Measurements from ENCODE around the gene GPR139. TPM values are rescaled to one million over a fixed set of nuclear protein-coding genes. Genes with fewer than 3 reads are reported as not detected.

The GPR139 gene
- total RNA-seq, 1 experiment from 2014 or later, result 0.22 TPM

GRCh38 chr16:20053336-20053735 is 20.4 kb downstream of the GPR139 start:
- no peak overlapping the region for H2BK20ac ChIP-seq (ENCODE audit: low read depth, low read length, poor library complexity, severe bottlenecking)
- no peaks in the 10 kb centered on the region for H3K79me2 ChIP-seq (ENCODE audit: insufficient read depth, low read length)
- no peak overlapping the region for H2BK12ac ChIP-seq (ENCODE audit: insufficient read length, low read depth, low read length)
- no peak overlapping the region for H2BK5ac ChIP-seq (ENCODE audit: insufficient read length, low read length)
- H3K27ac ChIP-seq (ENCODE audit: insufficient read length, low read depth, low read length), result no peak overlapping the region
- TF ChIP-seq CTCF (conservative IDR thresholded peaks at IDR 0.05), result no peak
- H3K23ac ChIP-seq (ENCODE audit: insufficient read length, low read depth, low read length), result no peak overlapping the region
- no peaks in the 10 kb centered on the region for H3K36me3 Mint-ChIP-seq (ENCODE audit: insufficient read depth in 1 of 3, low read depth in 3 of 3)
- no peaks in the 10 kb centered on the region for H3K23me2 ChIP-seq (ENCODE audit: insufficient read length, low read depth, low read length, poor library complexity, severe bottlenecking)
- no peak overlapping the region for H3K4me2 ChIP-seq (ENCODE audit: insufficient read depth, insufficient read length, low read length)
- no peaks in the 10 kb centered on the region; the same call in 1 of the 2 replicates for H3K4me1 ChIP-seq (ENCODE audit: insufficient read depth, low read length)
- no peaks in the 10 kb centered on the region for H3K9me3 ChIP-seq (ENCODE audit: control insufficient read depth, low read depth, low read length)
- no peak overlapping the region for H3K4me3 Mint-ChIP-seq
- H3T11ph ChIP-seq (ENCODE audit: low read length), result no peak overlapping the region
- no peak overlapping the region for H2BK120ac ChIP-seq (ENCODE audit: low read depth, low read length, poor library complexity, severe bottlenecking)
- no peaks in the 10 kb centered on the region for H3K79me1 ChIP-seq (ENCODE audit: insufficient read depth, low read depth, low read length, poor library complexity, severe bottlenecking)
- no peaks in the 10 kb centered on the region for H3K27me3 ChIP-seq (ENCODE audit: insufficient read depth, low read length)
- WGBS (ENCODE audit: extremely low coverage, insufficient read length, low lambda C conversion rate), result no CpG with 5 or more reads among the region's 5 CpGs
- no peak overlapping the region for H4K91ac ChIP-seq (ENCODE audit: insufficient read length, low read depth, low read length)
- H4K5ac ChIP-seq (ENCODE audit: insufficient read length, low read depth, low read length), result no peak overlapping the region
- no peak for DNase-seq
- no peak overlapping the region for H2BK15ac ChIP-seq (ENCODE audit: low read depth, low read length)
- no peak overlapping the region for H4K8ac ChIP-seq (replicated peaks; ENCODE audit: insufficient read length, low read depth, low read length)
- H3K9me3 Mint-ChIP-seq, result no peaks in the 10 kb centered on the region; a peak in 1 of 5 replicates
- H3K56ac ChIP-seq (ENCODE audit: insufficient read length, low read depth, low read length), result no peak overlapping the region
- no peak overlapping the region for H3K4ac ChIP-seq (ENCODE audit: low read depth, low read length)
- H4K20me1 ChIP-seq (ENCODE audit: control insufficient read depth, insufficient read depth, insufficient read length), result no peaks in the 10 kb centered on the region
- no peak overlapping the region for H3K18ac ChIP-seq (ENCODE audit: insufficient read length, low read depth, low read length)
- no peak overlapping the region for H3K14ac ChIP-seq (ENCODE audit: insufficient read depth, low read length)
- no peak overlapping the region for H2AK5ac ChIP-seq (ENCODE audit: insufficient read length, low read length)
- H3K27me3 Mint-ChIP-seq (ENCODE audit: low read depth), result peaks cover 24% of the 10 kb centered on the region
- no peak overlapping the region for H3K27ac Mint-ChIP-seq
- no peak overlapping the region for H2AFZ ChIP-seq (ENCODE audit: low read length)
- H3K4me1 Mint-ChIP-seq, result peaks cover 11 to 14% of the 10 kb centered on the region in 2 experiments
- no peak overlapping the region for H3K9ac ChIP-seq (ENCODE audit: extremely low read depth, insufficient read length, low read length)

Data from H9 (cell line).